Renal pelvis (tissue), 12 donors: ENCODE data around the gene MT1H. TPM values are rescaled to one million over a fixed set of nuclear protein-coding genes. Genes with fewer than 3 reads are reported as not detected.
"Not testable (repeated sequence)": the region's sequence is repeated elsewhere in the genome, so short reads cannot be mapped to it uniquely, and the experiment has no call there.

Experiments
- DNase-seq: peaks from one replicate; pipeline ENCODE4 v3.0.0-alpha.2; 2013
- long read RNA-seq, 16 experiments: transcript quantifications; one replicate each; lab custom pipeline, GENCODE V29; 2026
- polyA plus RNA-seq, 3 donors: library from polyadenylated mRNA; unstranded; fragments of 120-200 nt; gene quantifications; one replicate each; pipeline ENCODE4 v1.2.1, GENCODE V29; 2013; ENCODE audit not compliant: insufficient read length in 3 of 3

Gene MT1H
- 10 to 100 TPM in 2 of 3 donors, 1 to 10 TPM in 1; 5.8 to 27.8 (median 18.4) TPM for polyA plus RNA-seq
- long read RNA-seq, donor 1, transcript MT1H-201 (3 exons, 397 nt): major isoform, 55 of 74 reads
- long read RNA-seq, donor 1, partial matches to known transcripts: 0 of 74 reads
- long read RNA-seq, donor 1, other reads (novel, unspliced or antisense): 19 of 74 reads
- long read RNA-seq, donor 2, transcript MT1H-201 (3 exons, 397 nt): major isoform, 12 of 21 reads
- long read RNA-seq, donor 2, partial matches to known transcripts: 0 of 21 reads
- long read RNA-seq, donor 2, other reads (novel, unspliced or antisense): 9 of 21 reads
- long read RNA-seq, donor 3, partial matches to known transcripts: 0 of 4 reads
- long read RNA-seq, donor 3, other reads (novel, unspliced or antisense): 0 of 4 reads
- long read RNA-seq, donor 4, partial matches to known transcripts: 0 of 4 reads
- long read RNA-seq, donor 4, other reads (novel, unspliced or antisense): 0 of 4 reads
- long read RNA-seq, donor 5, transcript MT1H-201 (3 exons, 397 nt): major isoform, 24 of 24 reads
- long read RNA-seq, donor 5, partial matches to known transcripts: 0 of 24 reads
- long read RNA-seq, donor 5, other reads (novel, unspliced or antisense): 0 of 24 reads
- long read RNA-seq, donor 6, transcript MT1H-201 (3 exons, 397 nt): major isoform, 19 of 27 reads
- long read RNA-seq, donor 6, partial matches to known transcripts: 0 of 27 reads
- long read RNA-seq, donor 6, other reads (novel, unspliced or antisense): 7 of 27 reads
- long read RNA-seq, donor 7, transcript MT1H-201 (3 exons, 397 nt): major isoform, 16 of 16 reads
- long read RNA-seq, donor 7, partial matches to known transcripts: 0 of 16 reads
- long read RNA-seq, donor 7, other reads (novel, unspliced or antisense): 0 of 16 reads
- long read RNA-seq, donor 8, transcript MT1H-201 (3 exons, 397 nt): major isoform, 8 of 8 reads
- long read RNA-seq, donor 8, partial matches to known transcripts: 0 of 8 reads
- long read RNA-seq, donor 8, other reads (novel, unspliced or antisense): 0 of 8 reads
- long read RNA-seq, donor 9, transcript MT1H-201 (3 exons, 397 nt): major isoform, 30 of 30 reads
- long read RNA-seq, donor 9, partial matches to known transcripts: 0 of 30 reads
- long read RNA-seq, donor 9, other reads (novel, unspliced or antisense): 0 of 30 reads
- long read RNA-seq, donor 10, partial matches to known transcripts: 0 of 3 reads
- long read RNA-seq, donor 10, other reads (novel, unspliced or antisense): 0 of 3 reads
- long read RNA-seq, donor 11: 0 reads
- long read RNA-seq, donor 12, transcript MT1H-201 (3 exons, 397 nt): major isoform, 8 of 9 reads
- long read RNA-seq, donor 12, partial matches to known transcripts: 0 of 9 reads
- long read RNA-seq, donor 12, other reads (novel, unspliced or antisense): 0 of 9 reads
- long read RNA-seq, donor 13, partial matches to known transcripts: 0 of 4 reads
- long read RNA-seq, donor 13, other reads (novel, unspliced or antisense): 0 of 4 reads
- long read RNA-seq, donor 14: 0 reads
- long read RNA-seq, donor 15: 0 reads
- long read RNA-seq, donor 16, transcript MT1H-201 (3 exons, 397 nt): major isoform, 14 of 15 reads
- long read RNA-seq, donor 16, partial matches to known transcripts: 0 of 15 reads
- long read RNA-seq, donor 16, other reads (novel, unspliced or antisense): 0 of 15 reads

GRCh38 chr16:56669005-56669839 is at the start of gene MT1H:
MT1H (plus strand) TSS chr16:56669814; CDS start chr16:56669885, 71 bp downstream.
- DNase-seq: no peak

DNA sequence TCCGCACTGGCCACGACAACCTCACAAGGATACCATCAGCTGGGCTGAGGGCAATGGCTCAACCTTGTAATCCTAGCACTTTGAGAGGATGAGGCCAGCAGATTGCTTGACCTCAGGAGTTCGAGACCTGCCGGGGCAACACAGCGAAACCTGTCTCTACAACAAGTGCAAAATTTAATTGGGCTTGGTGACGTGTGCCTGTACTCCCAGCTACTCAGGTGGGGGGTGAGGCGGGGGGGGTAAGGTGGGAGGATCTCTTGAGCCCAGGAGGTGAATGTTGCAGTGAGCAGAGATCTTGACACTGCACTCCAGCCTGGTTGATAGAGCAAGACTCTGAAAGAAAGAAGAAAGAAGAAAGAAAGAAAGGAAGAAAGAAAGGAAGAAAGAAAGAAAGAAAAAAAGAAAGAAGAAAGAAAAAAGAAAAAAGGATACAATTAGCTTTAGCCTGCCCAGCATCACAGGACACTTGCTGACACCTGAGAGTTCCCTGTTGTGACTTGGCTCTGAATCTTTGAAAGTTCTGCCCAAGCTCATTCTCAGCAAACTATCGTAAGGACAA is 49.2 kb upstream of the MT1H start:
- no peak for DNase-seq

GRCh38 chr16:56621665-56622445 is 47.8 kb upstream of the MT1H start:
- not testable (repeated sequence) for DNase-seq

DNA sequence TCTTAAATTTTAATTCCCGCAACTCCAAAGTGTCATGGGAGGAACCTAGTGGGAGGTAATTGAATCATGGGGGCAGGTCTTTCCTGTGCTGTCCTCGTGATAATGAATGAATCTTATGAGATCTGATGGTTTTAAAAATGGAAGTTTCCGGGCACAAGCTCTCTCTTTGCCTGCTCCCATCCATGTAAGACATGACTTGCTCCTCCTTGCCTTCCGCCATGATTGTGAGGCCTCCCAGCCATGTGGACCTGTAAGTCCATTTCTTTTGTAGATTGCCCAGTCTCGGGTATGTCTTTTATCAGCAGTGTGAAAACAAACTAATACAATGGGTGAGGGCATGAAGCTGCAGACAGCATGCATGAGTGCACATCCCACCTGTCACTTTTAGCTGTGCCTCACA is 46.4 kb upstream of the MT1H start:
- not testable (repeated sequence) for DNase-seq

- no peak for DNase-seq
Observed at GRCh38 chr16:56623637-56624036, 46.0 kb upstream of the MT1H start.

GRCh38 chr16:56625140-56625942 is 44.3 kb upstream of the MT1H start, which contains the start of gene MT1E:
MT1E (plus strand) TSS chr16:56625781; CDS start chr16:56625852, 71 bp downstream.
- DNase-seq: no peak

DNA sequence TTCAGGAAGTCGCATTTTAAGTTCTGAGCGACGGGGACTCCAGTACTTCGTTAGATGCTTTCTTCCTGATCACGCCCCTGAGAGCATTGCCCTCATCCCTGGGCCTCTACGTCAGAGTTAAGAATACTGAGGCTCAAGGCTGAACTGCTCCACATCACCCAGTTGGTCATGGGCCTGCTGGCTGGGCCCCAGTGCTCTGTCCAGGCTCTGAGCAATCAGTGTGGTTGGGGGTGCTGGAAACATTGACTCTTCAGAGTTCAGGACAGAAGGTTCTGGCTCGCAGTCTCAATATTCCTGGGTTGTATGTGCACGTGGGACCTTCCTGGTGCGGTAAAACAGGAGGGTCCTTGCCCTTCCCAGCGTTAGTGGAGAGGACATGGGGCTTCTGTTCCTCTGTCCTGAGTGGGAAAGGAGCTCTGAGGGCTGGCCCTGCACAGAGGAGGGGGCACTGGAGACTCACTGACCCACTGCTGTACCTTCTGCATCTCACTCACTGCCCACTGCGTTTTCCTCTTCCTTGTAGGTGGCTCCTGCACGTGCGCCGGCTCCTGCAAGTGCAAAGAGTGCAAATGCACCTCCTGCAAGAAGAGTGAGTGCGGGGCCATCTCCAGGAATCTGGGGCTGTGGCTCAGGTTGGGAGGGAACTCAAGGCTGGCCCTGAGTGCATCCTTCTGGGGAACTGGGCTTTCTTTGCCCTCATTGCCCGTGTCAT is 43.5 kb upstream of the MT1H start:
- no peak for DNase-seq

DNA sequence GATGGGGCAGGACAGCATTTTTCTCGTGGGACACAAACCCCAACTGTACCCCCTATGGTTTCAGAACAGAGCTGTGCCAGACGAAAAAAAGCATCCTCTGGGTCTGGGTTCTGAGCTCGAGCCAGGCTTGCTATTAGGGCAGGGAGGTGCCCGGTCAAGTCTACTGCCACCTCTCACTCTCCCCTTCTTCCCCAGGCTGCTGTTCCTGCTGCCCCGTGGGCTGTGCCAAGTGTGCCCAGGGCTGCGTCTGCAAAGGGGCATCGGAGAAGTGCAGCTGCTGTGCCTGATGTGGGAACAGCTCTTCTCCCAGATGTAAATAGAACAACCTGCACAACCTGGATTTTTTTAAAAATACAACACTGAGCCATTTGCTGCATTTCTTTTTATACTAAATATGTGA is 42.9 kb upstream of the MT1H start:
- DNase-seq: no peak

DNA sequence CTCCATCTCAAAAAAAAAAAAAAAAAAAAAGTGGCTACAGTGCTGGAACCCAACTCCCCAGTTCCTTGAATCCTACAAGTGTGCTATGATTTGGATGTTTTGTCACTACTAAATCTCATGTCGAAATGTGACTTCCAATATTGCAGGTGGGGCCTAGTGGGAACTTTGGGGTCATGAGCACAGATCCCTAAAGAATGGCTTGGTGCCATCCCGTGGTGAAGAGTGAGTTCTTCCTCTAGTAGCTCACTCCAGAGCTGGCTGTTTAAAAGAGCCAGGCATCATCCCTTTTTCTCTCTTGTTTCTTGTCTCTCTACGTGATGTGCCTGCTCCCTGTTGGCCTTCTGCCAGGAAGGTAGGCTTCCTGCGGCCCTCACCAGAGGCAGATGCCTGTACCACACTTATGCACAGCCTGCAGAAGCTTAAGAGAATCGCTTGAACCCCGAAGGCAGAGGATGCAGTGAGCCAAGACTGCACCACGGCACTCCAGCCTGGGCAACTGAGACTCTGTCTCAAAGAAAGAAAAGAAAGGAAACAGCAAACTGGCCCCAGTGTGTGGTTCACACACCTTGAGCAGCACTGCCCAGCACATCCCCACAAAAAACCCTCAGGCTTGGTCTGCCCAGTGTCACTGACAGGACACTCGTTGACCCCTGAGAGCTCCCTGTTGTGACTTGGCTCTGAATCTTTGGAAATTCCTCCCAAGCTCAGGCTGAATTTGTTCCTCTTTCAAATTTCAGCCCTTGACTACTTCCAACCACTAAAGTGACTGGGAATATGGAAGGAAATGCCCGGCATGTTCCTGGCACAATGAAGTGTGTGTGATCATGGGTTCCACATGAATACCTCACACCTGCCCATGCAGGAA is 40.9 kb upstream of the MT1H start:
- DNase-seq: no peak

GRCh38 chr16:56629531-56629930 is 40.1 kb upstream of the MT1H start:
- DNase-seq: no peak

DNA sequence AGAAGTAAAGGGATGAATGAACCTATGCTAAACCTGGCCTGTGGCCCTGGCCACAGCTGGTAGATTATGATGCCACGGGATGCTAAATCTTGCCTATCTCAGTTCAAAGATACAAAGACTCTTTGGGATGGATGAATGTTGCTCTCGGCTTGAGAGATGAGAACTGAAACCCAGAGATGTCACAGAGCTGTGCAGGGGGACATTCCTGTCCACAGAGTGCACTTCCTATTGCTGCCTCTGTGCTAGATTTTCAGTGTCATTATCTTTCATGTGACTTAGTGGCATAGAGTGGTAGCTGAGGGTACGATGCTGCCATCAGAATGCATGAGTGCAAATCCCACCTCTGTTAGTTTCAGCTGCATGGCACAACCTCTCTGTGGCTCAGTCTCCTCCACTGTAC is 39.5 kb upstream of the MT1H start:
- DNase-seq: no peak

- no peak for DNase-seq
Observed at GRCh38 chr16:56631197-56631596, 38.4 kb upstream of the MT1H start.

DNA sequence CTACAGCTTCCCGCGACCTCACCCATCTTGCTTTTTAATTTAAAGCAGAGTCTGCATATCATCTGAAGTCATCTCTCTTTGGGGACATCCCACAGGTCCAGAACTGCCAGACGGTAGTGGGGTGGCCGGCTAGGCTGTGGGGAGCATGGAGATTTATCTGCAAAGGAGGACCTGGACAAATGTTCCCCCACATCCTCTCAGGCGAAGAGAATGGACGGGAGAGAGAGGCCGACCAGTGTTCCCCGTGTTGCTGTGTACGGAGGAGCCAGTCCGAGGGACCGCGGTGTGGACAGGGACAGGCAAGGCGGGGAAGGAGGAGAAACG is 37.8 kb upstream of the MT1H start:
- no peak for DNase-seq

DNA sequence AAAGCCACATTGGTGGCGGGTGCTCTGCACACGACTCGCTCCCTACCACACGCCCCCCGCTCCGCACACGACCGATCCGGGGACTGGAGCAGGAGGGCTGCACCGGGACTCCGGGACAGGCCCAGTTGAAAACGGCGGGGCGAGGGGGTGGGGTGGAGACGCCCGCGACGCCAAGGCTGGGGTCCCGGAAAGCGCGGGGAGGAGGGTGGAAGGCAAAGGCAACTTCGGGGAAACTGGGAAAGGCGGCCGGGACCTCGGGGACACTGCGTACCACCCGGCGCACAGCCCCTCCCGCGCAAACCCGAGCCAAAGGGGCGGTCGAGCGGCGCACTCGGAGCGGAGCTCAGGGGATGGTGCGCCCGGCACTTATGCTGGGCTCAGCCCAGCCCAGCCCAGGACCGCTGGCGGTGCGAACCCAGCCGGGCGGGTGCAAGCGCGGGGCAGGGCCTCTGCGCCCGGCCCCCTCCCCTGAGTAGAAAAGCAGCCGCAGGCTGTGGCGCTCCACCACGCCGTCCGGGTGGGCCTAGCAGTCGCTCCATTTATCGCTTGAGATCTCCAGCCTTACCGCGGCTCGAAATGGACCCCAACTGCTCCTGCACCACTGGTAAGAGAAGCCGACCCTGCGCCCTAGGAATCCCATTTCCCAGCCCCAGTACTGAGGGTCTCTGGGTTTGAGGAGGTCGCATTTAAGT is 37.3 kb upstream of the MT1H start, which contains the start of gene MT1M:
MT1M (plus strand) TSS at position 504 of the 692 bp plus-strand sequence; CDS start at position 577, 73 bp downstream.
- DNase-seq: no peak

- no peak for DNase-seq
Observed at GRCh38 chr16:56632848-56633365, 36.7 kb upstream of the MT1H start.
